Fibroblast of pulmonary artery (primary cell): ENCODE measurements around the gene TNRC18.
"Not testable (repeated sequence)": the region's sequence is repeated elsewhere in the genome, so short reads cannot be mapped to it uniquely, and the experiment has no call there.

Source experiments
- DNase-seq: peaks from one replicate; pipeline ENCODE4 v3.0.0-alpha.2; 2010; ENCODE audit warnings: low read depth
- H3K4me3 ChIP-seq: replicated peaks from 2 replicates; pipeline ENCODE4 v1.5.1; 2011; ENCODE audit warnings: low read depth, mild to moderate bottlenecking, control low read depth, low read length, moderate library complexity
- TF ChIP-seq, protein P1 (sequence below): IDR thresholded peaks from 2 replicates; pipeline ENCODE4 v1.5.1; 2011; ENCODE audit warnings: mild to moderate bottlenecking, control low read depth, low read length, inconsistent platforms; ENCODE audit errors: missing control alignments

TNRC18 gene

GRCh38 chr7:5266191-5267028 is 157.2 kb downstream of the TNRC18 start:
- DNase-seq: no peak
- TF ChIP-seq, protein P1, sequence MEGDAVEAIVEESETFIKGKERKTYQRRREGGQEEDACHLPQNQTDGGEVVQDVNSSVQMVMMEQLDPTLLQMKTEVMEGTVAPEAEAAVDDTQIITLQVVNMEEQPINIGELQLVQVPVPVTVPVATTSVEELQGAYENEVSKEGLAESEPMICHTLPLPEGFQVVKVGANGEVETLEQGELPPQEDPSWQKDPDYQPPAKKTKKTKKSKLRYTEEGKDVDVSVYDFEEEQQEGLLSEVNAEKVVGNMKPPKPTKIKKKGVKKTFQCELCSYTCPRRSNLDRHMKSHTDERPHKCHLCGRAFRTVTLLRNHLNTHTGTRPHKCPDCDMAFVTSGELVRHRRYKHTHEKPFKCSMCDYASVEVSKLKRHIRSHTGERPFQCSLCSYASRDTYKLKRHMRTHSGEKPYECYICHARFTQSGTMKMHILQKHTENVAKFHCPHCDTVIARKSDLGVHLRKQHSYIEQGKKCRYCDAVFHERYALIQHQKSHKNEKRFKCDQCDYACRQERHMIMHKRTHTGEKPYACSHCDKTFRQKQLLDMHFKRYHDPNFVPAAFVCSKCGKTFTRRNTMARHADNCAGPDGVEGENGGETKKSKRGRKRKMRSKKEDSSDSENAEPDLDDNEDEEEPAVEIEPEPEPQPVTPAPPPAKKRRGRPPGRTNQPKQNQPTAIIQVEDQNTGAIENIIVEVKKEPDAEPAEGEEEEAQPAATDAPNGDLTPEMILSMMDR: no peak
- no peak overlapping the region for H3K4me3 ChIP-seq

DNA sequence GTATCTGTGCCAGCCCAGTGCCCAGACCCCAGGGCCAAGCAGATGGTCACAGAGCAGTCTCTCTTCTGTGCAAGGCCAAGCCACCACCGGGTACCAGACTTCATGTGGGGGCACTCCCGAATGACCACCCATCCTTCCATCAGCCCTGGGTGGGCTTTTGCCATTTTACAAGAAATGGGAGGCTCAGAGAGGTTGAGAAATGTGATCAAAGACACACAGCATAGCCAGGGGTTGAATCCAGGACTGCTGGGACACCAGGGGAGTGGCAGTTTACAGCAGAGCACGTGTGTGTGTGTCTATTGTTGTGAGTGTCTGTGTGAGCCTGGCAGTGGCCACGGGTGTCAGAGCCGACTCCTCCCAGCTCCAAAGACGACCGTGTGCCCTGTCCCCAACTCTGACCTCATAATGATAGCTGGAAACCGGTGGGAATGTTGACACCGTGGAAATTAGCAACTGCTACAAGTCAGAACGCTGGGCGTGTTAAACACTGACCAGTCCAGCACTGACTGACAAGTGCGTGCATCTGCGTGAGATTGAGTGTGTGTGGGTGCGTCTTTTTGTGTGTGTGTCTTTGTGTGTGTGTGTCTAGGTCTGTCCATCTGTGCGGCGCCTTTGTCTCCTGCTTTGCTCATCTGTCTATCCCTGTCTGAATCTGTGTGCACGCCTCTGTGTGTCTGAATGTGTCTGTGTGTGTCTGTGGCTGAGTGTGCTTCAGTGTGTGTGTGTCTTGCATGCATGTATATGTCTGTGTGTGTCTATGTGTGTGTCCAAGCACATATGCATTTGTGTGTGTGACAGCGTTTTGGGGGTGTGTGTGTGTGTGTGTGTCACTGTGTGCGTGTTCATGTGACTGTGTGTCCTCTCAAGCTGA is 158.1 kb downstream of the TNRC18 start:
- TF ChIP-seq, protein P1: no peak
- DNase-seq: no peak
- H3K4me3 ChIP-seq: no peak overlapping the region

- H3K4me3 ChIP-seq, DNase-seq: not testable (repeated sequence)
Observed at GRCh38 chr7:5263066-5263465, 160.6 kb downstream of the TNRC18 start.

GRCh38 chr7:5260530-5261068 is 163.0 kb downstream of the TNRC18 start:
- DNase-seq, H3K4me3 ChIP-seq: not testable (repeated sequence)
